OCI-LY7 (cell line): ENCODE measurements around the gene GALNT15.

Source experiments
- CTCF ChIP-seq: fragments of 200-600 bp; sonication (generic); conservative IDR thresholded peaks from 2 replicates; pipeline ENCODE4 v1.5.1; 2014; ENCODE audit warnings: mild to moderate bottlenecking, antibody characterized with exemption, low read length, moderate library complexity, mixed read lengths
- EZH2phosphoT487 ChIP-seq: fragments of 200-600 bp; sonication (generic); IDR thresholded peaks from 2 replicates; pipeline ENCODE4 v1.6.1; 2018; ENCODE audit warnings: low read depth, borderline replicate concordance, mild to moderate bottlenecking, mixed run types, antibody characterized with exemption, low read length, moderate library complexity, mixed read lengths

DNA sequence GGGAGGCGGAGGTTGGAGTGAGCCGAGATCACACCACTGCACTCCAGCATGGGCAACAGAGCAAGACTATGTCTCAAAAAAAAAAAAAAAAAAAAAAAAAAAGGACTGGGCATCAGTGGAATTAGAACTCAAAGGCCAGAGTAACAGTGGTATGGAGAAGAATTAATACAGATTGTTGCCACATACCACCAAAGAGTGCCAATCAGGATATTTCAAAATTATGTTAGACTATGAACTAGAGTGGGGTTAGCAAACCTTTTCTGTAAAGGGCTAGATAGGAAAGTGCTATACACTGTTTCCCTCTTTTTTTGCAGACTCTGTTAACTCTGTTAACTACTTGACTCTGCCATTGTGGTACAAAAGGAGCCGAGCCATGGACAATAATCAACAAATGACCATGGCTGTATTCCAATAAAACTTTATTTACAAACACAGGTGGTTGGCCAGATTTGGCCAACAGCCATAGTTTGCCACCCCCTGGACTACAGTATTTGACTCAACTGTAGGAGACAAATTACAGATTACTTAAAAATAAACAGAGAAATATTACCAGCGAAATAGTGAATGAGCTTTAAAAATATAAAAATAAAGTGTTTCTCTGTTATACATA, 61.7 kb downstream of the GALNT15 start:
- TF ChIP-seq CTCF (no peak), EZH2phosphoT487 (no peak)
